GM21360 (cell line): Measurements from ENCODE around the gene ACADS.

Experiments used
- ATAC-seq: cut with Tn5 transposase; IDR thresholded peaks from one replicate; pipeline ENCODE4 v1.9.1; 2021; ENCODE audit warnings: mild to moderate bottlenecking, moderate library complexity; ENCODE audit not compliant: unreplicated experiment

Gene ACADS

DNA sequence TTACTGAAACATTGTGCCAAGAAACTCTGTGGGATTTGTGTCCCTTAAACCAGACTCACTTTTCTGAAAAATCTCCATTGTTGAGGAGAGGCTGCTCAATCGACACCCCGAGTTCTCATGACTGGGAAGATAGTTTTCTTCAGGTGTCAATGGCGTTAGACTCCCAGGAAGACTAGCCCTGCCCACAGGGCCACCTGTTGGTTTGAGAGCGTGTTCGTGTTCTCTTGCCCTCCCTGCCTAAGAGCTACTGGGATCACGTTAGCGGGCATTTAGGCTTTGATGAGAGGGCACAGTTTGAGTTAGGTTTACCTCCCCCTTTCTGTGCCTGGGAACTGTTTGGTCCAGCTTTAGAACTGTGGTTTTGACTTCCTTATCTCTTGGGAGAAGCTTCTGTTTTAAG lies 26.1 kb upstream of the ACADS start:
- ATAC-seq, result no peak

DNA sequence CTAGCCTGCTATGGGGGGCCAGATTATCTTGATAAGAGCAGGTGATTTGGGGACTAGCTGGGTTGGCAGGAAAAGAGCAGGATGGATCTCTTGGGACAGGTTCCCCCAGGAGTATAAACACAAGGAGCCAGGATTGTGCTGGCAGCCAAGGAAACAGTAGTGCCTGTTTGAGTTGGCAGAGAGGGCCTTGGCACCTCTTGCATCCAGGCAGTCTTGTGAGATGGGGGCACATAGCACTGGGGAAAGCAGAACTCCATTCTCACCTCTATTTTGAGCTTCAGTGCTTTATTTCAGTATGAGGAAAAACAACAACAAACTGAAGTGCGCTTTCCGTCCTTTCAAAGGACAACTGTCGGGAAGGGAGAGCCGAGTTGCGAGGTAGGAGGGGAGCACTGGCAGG lies 24.7 kb upstream of the ACADS start:
- ATAC-seq, result no peak

DNA sequence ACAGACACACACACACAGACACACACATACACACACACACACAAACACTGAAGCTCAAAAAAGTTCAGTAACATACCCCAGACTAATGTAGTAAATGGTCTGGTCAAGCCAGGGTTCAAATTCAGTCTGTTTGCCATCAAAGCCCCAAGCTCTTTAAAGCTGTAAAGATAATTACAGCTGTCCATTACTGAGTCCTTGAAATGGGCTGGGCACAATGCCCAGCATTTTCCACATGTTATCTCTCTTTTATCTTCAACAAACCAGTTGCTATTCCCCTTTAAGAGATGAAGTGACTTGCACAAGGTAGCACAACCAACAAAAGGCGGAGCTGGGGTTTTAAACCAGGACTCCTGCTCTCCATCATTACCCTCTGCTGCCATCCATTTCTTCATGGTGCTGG lies 23.0 kb upstream of the ACADS start:
- no peak for ATAC-seq

DNA sequence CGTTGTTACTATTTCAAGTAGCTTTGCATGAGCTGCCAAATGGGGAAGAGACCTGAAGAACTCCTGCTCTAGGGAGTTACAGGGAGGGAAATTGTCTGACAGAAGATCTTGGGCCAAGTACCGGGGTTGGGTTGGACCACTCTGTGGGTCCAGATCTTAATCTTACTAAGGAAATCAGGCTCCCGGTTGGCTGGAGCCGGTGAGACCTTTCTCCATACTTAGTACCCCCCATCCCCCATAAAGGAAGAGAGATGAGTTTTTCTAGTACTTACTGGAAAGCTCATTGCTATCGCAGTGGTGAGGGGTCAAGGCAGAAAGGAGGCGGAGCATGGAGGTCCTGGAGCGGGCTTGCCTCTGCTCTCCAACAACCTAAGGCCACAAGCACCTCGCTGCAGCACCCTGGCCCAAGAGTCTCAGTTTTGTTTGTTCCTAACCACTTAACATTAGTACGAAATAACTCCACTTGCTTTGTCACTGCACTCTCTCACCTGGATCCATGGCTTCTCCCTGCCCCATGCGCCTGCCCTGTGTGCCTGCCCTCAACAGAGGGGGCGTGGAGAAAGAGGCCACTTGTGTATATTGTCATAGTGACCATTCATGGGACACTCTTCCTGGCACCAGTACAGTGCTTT lies 22.2 kb upstream of the ACADS start:
- no peak for ATAC-seq

DNA sequence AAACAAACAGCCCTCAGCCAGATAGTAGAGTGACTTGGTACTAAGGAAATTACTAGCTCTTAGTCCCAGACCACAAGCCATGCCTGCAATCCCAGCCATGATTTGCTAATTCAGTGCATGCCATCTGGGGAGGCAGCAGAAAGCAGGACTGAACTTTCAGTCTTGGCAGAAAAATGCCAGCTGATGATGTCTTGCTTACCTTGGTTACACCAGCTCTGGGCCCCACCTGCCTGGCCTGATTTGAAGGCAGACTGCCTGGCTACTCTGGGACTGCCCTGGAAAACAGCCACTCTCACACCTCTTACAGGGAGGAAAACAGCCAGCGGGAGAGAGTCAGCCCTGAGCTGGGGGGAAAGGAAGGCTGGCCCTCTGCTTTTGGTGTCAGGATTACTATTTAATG lies 20.0 kb upstream of the ACADS start:
- no peak for ATAC-seq

DNA sequence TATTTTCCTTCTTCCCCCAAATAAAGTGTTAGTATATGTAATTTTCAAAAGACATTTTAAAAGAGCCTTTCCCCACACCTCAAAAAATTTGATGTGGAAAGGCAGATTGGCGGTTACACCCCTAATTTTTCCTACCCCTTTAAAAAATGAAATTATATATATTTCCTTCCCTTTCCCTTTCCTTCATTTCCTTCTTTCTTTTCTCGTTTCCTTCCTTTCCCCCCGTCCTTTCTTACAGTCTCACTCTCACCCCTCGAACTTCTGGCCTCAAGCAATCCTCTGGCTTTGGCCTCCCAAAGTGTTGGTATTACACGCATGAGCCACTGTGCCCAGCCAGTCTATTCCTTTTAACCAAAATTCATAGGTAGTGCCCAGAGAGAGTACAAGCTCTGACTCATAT lies 19.6 kb upstream of the ACADS start:
- no peak for ATAC-seq

DNA sequence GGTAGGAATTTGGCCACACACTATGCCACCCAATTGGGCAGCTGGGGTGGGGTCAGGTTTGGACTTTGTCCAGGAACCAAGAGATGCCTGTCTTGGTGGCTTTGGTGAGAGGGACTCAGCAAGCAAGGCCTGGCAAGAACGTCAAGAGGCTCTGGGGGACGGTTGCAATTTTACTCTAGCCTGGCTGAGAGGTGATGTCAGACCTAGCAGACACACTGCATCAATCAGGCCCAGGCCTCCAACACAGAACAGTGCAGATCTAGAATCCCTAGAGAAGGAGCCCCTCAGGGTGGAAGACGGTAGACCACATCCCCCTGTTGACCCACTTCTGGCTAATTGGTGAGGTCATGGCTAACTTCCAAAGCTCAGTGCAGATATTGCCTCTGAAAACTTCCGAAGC lies 17.0 kb upstream of the ACADS start:
- no peak for ATAC-seq

DNA sequence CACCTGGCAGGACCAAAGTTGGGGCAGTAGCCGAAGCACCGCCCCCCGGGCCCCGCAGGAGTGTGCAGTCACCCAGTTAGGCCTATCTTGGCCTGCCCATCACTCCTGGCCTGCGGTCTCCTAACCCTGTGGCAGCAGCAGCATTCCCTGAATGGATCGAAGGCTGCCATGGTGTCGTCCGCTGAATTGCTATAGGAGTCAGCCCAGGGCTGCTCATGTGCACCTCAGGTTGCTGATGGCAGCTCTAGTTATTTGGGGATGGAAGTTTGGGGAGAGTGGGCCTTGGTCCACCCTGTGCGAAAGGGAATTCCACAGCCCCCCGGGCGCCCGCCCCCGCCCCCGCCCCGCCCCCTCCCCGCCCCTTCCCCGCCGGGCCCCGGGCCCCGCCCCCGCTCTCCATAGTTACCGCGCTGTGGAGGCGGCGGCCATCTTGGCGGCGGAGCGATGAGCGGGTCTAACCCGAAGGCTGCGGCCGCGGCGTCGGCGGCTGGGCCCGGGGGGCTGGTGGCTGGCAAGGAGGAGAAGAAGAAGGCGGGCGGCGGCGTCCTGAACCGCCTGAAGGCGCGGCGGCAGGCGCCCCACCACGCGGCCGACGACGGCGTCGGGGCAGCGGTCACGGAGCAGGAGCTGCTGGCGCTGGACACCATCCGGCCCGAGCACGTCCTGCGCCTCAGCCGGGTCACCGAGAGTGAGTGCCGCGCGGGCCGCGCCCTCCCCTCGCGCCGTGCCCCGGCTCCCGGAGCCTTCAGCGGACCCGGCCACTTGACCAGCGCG lies 15.4 kb upstream of the ACADS start, which contains the start of gene UNC119B:
TSS of gene UNC119B (plus strand) at position 428 of the 774 bp plus-strand sequence. CDS start at position 445, 17 bp downstream.
- ATAC-seq, result peak; percentile 49

DNA sequence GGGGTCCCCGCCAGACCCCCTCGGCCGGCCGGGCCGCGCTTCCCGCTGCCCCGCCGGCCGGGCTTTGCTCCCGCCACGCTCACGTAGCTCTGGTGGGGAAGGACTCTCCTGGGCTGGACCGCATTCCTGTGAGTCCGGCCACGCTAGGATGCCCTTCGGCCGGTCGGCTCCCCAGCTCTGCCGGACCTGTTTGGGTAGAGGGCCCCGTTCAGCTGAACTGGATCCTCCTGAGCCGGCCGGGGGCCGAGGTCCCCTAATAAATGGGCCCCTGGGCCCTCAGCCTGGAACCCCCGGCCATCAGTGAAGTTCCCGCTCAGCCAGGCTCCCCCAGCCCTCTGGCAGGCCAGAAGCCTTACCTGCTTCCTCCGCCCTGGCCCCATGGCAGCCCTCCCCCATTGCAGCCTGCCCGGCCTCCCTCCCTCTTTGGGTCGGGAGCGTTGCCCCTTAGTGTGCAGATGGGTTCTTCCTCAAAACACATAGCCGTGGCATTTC lies 14.8 kb upstream of the ACADS start:
- peak; percentile 25 for ATAC-seq

DNA sequence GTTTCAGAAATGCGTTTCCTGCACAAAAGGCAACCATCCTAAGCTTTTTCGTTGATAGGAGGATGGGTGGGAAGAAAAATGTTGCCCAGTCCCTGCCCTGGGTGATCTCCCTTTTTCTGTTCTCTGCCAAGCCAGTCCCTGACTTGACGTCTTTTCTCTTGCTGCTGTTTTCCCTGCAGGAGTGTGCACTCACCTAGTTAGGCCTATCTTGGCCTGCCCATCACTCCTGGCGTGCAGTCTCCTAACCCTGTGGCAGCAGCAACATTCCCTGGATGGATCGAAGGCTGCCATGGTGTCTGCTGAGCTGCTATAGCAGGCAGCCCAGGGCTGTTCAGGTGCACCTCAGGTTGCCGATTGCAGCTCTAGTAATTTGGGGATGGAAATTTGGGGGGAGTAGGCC lies 14.2 kb upstream of the ACADS start:
- no peak for ATAC-seq

DNA sequence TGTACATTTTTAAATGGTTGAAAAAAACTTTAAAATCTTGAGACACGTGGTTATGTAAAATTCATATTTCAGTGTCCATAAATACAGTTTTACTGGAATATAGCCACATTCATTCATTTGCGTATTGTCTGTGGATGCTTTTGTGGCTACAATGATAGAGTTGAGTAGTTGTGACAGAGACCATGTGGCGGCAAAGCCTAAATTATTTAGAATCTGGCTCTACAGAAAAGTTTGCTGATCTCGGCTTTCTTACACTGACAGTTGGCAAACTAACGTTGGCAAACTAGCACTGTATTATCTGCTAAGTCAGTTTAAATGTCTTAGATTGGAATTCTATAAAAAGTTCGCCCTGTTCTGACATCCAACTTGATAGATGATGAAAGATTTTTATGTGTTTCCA lies 13.0 kb upstream of the ACADS start:
- no peak for ATAC-seq

DNA sequence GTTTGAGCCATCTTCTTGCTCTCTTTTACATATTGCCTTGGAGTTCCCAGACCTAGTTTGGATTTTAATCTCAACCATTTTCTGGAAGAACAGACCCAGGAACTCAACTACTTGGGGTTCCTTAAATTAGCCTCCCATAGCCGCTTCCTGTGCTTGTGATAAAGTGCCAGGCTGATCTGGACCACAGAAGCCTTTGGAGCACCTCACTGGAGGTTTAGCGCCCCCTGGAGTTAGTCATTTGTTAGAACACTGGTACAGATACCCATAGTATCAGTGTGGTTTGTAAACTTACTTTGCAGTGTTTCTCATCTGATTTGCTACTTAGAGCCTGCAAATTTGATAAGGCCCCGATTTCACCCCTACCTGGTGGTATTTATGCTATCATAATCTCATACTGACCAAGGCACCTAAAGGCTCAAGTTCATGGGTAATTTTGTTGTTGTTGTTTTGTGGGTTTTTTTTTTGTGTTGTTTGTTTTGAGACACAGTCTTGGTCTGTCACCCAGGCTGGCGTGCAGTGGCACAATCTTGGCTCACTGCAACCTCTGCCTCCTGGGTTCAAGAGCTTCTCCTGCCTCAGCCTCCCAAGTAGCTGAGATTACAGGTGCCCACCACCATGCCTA lies 11.7 kb upstream of the ACADS start:
- peak; percentile 50 for ATAC-seq

DNA sequence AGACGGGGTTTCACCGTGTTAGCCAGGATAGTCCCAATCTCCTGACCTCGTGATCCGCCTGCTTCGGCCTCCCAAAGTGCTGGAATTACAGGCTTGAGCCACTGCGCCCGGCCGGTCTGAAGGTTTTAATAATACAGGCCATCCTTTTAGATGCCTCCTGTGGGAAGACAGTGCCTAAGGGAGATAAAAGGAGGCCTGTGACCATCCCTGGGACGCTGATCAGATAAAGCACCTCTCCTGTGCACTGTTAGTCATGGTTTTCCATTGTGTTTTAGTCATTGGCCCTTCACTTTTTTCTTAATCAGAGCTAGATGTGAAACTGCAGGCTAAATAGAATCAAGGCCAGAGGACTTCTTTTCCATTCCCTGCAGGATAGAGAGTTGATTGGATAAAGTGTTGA lies 7.6 kb upstream of the ACADS start:
- no peak for ATAC-seq

DNA sequence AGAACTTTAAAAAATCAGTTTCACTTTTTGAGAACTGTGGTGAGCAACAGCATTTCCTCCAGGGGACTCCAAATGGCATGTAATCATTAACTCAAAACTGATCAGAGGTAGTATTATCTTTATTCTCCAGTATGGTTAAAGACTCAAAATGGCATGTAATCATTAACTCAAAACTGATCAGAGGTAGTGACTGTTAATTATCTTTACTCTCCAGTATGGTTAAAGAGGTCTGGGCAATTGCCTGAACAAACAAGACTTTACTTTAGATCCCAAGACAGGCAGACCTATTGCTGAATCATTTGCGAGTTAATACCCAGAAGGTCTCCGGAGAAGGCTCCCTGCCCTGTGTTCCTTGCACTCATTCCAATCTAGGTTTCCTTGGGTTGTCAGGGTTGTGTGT lies 6.6 kb upstream of the ACADS start:
- ATAC-seq, result no peak

DNA sequence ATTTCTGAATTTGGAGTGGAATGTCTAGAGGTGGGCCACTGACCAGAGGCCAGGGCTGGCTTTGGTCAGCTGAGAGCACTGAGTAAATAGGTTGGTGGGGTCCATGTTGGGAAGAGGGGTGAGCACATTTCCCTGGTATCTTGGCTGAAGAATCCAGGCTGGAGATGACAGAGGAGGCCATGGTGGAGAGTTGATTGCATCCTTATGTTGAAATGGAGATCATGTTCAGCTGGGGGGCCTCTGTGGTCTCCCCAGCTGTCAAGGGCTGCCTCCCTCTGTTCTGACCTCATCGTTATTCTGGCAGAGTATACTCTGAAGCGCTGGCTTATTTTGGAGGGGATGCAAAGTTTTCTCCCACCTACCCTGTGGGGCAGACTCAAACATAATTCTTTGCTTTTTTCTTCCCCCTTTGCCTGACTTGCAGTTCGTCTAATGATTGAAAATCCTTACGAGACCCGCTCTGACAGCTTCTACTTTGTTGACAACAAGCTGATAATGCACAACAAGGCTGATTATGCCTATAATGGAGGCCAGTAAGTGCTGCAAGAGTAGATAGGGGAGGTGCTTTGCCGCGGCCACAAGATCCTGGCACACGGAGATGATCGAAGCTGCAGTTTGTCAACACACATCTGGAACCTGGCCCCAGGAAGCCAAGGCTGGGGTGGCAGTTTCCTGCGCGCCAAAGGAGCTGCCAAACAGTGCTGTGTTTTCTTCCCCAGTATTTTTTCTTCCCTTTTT lies 6.0 kb upstream of the ACADS start:
- ATAC-seq, result no peak

DNA sequence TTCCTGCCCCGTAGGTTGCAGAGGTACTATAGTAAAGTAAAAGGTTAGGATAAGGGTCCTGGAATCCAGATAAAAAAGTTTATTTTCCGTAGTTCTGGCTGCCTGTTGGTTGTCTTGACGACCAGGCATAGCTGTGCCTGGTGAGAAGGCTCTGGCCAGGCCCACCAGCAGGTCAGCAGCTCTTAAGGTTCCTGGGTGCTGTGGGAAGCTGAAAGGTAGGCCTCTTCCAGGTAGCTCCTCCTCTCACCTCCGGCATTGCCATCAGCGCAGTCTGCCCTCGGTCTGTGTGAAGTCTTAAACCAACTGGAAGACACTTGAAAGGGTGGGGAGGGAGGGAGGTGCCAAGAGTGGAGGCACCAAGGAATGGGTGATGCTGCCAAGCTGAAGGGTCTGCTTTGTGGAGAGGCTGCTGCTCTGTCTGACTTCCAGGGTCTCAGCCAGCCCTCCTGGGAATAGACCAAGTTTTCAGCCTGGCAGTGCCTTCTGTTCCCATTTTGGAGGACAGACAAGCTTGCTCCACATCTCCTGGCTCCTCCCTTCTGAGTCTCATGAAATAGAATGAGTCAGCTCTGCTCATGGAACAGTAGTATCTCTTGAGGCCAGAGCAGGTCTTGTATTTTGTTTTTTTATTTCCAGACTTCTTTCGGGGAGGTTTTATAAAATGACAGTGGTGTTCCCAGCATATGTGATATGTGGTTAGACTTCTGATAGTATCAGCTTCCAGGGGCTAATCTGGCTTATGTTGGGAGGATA lies 5.2 kb upstream of the ACADS start:
- no peak for ATAC-seq

DNA sequence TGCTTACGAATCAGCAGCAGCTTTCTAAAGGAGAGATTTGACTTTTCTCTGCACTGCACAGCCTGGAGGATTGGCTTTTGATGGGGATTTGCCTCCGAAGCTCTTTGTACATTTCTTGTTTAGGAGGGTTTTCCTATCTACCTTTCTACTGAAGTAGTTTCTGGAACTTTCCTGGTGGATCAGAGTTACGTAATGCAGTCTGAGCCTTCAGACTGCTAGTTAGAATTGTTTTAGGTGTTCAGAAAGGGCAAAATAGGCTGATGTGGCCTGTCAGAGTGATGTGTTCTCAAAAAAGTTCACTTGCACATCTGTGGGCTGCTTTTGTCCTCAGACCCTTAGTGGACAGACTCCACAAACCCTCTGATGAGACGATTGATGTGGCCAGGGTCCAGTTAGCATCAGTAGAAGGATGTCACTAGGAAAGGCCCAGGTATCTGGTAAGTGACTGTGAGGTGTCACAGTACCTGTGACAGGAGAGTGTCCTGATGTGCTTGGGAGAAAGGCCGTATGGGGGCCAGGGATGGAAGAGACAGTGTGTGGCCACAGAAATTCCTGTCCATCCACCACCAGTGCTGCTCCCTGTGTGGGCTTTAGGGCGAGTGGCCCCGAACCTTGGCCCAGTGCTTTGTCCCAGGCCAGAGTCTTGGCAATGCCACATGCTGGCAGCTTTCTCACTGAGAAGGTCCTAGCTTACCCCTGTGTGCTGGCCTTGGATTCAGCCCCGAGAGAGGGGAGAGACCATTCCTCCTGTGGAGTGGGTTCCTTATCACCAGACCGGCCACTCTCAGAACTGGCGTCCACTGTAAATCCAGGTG lies 4.4 kb upstream of the ACADS start:
- ATAC-seq, result no peak

DNA sequence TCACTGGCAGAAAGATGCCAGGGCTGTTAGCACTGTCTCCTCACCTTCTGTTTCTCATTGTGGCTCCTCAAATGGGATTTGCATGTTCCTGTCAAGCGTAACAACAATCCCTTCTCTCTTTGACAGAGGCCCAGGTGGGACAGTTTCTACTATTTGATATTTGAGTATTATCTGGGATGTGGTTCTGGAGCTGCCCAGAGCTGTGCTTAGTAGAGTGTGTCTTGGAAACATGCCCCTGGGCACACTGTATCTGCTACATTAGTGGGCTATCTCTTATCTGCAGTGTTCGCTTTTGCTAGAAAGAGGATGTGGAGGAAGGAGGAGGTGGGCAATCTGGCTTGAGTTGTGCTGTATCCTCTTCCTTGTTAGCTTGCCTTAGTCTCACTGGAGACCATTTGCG lies 3.8 kb upstream of the ACADS start:
- ATAC-seq, result no peak

DNA sequence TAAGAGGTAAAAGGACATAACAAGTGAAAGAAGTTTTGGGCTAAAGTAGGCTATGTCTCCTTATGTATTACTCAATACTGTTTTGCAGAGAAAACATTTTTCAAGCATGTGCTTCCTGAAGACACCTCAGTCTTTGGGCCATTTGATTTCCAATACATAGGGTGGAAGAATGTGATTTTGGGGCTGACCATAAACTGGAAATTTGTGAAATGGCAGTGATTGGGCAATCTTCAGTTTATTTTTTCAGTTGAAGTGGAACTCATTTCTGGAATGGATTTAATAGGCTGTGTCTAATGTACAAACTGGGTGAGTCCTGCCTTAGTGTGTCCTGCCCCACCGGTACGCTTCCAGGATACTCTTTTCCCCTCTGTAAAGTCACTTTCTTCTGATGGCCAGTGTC lies 2.8 kb upstream of the ACADS start:
- ATAC-seq, result no peak

DNA sequence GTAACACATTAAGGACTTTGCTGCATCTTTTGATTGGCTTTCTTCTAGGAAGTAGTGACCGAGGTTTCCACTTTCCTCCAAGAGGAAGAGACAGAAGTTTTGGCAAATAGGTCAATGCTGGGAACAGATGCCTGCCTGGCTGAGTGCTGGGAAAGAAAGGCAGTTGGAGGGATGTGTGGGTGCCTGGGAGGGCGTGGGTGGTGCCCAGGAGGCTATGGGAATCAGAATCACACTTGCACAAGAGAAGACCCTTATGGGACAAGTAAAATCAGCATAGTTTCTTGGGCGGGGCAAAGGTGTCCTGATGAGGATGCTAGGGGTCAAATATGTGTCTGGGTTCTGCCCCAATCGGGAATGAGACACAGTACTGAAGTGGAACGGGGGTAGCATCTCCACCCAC lies 906 bp upstream of the ACADS start:
- ATAC-seq, result no peak
